HL-60 (cell line): ENCODE data around the gene SUFU.

ENCODE experiments used
- CTCF ChIP-seq: IDR thresholded peaks from one replicate; pipeline ENCODE4 v1.5.1; 2011; ENCODE audit warnings: low read length, control low read depth, inconsistent platforms; ENCODE audit not compliant: insufficient read depth
- GABPA ChIP-seq: IDR thresholded peaks from 2 replicates; pipeline ENCODE4 v1.6.1; 2012; ENCODE audit warnings: low read depth
- POLR2AphosphoS5 ChIP-seq: IDR thresholded peaks from 2 replicates; pipeline ENCODE4 v1.6.1; 2012; ENCODE audit warnings: low read depth
- SPI1 ChIP-seq: IDR thresholded peaks from 2 replicates; pipeline ENCODE4 v1.6.1; 2012; ENCODE audit warnings: low read depth, mild to moderate bottlenecking, borderline replicate concordance
- TF ChIP-seq, protein P1 (sequence below): IDR thresholded peaks from 2 replicates; pipeline ENCODE4 v1.6.1; 2012; ENCODE audit warnings: low read depth; ENCODE audit not compliant: insufficient replicate concordance

DNA sequence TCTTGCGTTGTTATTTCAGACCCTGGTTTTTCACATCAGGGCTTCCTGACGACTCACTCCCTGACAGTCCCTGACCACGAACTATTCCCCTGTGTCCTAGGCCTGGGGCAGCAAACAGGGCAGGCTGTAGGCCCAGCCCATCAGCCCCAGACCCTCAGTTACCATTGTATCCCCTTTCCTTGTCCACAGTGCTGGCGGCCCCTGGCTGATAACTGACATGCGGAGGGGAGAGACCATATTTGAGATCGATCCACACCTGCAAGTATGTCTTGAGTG is 90.0 kb downstream of the SUFU start:
- TF ChIP-seq CTCF (no peak), GABPA (no peak), POLR2AphosphoS5 (no peak), SPI1 (no peak)
- TF ChIP-seq, protein P1, sequence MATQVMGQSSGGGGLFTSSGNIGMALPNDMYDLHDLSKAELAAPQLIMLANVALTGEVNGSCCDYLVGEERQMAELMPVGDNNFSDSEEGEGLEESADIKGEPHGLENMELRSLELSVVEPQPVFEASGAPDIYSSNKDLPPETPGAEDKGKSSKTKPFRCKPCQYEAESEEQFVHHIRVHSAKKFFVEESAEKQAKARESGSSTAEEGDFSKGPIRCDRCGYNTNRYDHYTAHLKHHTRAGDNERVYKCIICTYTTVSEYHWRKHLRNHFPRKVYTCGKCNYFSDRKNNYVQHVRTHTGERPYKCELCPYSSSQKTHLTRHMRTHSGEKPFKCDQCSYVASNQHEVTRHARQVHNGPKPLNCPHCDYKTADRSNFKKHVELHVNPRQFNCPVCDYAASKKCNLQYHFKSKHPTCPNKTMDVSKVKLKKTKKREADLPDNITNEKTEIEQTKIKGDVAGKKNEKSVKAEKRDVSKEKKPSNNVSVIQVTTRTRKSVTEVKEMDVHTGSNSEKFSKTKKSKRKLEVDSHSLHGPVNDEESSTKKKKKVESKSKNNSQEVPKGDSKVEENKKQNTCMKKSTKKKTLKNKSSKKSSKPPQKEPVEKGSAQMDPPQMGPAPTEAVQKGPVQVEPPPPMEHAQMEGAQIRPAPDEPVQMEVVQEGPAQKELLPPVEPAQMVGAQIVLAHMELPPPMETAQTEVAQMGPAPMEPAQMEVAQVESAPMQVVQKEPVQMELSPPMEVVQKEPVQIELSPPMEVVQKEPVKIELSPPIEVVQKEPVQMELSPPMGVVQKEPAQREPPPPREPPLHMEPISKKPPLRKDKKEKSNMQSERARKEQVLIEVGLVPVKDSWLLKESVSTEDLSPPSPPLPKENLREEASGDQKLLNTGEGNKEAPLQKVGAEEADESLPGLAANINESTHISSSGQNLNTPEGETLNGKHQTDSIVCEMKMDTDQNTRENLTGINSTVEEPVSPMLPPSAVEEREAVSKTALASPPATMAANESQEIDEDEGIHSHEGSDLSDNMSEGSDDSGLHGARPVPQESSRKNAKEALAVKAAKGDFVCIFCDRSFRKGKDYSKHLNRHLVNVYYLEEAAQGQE: no peak
